NOMO-1 treated with dmso at 0.1 percent for 144 hours (cell line): ENCODE results near the gene SGMS1.
A peak's percentile ranks its signal among the peaks of the same experiment; 100 is the strongest.

Experiments
- DNase-seq: peaks from one replicate; lab custom pipeline; 2025; ENCODE audit not compliant: unreplicated experiment; lab: John Stamatoyannopoulos, UW

The SGMS1 gene

DNA sequence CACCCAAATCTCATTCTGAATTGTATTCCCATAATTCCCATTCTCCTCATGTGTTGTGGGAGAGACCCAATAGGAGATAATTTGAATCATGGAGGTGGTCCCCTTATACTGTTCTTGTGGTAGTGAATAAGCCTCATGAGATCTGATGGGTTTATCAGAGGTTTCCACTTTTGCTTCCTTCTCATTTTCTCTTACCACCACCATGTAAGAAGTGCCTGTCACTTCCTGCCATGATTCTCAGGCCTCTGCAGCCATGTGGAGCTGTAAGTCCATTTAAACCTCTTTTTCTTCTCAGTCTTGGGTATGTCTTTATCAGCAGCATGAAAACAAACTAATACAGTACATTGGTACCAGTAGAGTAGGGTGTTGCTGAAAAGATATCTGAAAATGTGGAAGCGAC is 274.2 kb downstream of the SGMS1 start:
- DNase-seq, result no peak

DNA sequence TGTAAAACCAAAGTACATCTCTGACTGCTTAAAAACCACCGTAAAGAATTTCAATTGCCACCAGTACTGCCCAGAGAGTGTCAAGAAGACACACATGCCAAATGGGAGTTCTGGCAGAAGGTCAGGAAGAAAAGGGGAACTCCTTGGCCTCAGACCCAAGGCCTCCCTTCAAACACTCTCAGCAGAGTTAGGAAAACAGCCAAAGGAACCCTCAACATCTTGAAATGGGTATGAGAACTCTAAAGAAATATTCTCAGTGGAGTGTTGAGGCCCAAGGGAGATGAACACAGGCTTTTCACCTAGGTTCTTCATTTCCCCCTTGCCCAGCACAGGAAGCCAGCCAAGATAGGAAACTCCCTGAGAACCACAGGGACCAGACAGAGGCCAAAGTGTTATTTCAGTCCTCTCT is 276.4 kb downstream of the SGMS1 start:
- DNase-seq, result no peak

DNA sequence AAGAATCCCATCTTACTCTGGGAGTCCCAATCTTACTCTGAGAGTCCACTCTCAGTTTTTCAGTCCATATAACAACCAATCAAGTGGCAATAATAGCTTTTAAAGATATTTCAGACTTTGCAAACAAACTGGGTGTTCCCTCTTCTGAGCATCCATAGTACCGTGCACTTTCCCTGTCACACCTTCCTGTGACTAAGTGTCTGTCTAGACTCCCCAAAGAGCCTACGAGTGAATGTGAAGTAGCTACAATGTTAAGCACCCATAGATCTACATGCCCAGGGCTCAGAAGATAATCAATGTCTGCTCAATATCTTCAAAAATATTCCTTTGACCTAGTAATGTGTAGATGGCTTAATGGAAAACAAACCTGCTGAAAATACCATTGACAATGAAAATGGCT is 276.8 kb downstream of the SGMS1 start:
- DNase-seq, result no peak

DNA sequence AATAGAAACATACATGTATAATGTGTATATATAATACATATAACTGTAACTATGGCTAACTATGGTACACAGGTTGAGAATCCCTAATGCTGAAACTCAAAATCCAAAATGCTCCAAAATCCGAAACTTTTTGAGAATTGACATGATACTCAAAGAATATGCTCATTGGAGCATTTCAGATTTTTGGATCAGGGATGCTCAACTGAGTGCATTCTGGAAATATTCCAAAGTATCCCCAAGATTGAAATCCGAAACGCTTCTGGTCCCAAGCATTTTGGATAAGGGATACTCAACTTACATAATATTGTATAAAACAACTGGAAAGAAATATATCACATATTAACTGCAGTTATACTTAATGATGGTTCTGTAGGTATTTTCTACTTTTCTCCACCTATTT is 278.2 kb downstream of the SGMS1 start:
- DNase-seq, result no peak

DNA sequence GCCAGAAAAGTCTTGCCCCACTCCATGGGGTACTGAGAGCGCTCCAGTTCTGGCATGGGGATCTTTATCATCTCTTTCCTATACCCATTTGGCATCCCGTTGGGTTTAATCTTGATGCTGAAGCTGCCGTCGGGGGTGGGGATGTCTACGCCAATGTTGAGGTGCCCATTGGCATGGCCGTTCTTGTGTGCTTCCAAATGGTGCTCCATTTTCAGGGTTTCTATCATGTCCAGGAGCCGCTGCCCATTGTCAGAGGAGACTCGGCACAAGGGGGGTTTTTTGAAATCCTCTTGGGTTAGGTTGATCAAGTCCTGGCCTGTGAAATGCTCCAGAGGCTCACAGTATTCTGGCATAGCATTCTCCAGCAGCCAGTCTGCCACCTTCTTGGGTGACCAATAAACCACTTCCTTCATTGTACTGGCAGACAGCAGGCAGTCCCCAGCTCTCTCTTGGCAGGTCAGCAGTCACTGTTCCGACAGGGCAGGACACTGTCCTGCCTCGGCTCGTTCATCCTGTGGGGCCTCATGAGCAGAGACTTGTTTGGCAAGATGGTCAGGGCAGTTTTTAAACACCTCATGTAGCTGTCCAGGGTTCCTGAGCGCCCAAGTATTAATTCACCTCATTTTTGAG is 279.9 kb downstream of the SGMS1 start:
- no peak for DNase-seq

DNA sequence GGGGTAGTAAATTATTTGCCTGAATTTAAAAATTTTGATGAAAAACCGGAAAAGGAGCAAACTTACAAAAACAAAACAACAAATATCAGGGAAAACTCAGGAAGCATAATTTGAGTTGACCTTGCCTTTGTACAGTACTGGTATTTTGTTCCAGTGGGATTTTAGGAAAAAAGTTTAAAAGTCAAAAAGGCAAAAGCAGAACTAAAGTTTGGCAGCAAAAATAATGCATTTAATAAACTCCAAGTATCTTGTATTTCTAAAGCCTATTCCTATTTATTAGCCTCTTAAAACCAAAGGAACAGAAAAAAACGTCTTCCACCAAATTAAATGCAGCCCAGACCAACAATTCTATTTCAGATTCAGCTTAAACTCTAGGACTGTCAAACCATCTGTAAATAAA is 281.8 kb downstream of the SGMS1 start:
- no peak for DNase-seq

DNA sequence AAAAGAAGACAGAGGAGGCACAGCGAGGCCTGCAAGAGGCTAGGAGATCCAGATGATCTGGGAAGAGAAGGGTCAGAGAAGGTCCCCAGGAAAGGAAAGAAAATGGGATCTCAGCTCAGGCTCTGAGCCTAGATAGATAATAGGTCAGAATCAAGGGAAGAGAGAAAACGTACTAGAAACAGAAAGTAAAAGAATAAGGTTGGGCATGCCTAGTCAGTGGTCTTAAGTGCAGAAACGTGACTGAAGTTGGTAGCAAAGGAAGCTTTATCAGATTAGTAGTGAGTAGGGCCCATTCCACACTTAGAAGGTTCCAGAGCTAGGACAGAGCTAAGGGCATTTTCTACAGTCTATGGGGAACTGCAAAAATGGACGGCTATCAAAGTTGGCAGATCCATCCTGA is 287.6 kb downstream of the SGMS1 start:
- no peak for DNase-seq

DNA sequence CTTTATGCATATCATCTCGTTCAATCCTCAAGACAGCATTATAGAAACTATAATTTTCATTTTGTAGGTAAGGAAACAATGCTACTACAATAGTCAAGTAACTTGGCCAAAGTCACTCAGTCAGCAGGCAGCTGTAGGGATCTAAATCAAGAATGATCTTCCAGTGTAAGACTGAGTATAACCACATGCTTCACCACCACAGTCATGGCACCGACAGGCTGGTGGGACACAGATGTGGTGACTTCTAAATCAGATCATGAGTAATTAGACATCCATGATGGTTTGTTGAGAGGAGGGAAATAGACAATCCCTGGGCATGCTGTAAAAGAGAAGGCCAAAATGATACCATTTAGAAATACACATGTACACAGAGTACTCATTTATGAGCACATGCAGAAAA is 288.4 kb downstream of the SGMS1 start:
- no peak for DNase-seq

DNA sequence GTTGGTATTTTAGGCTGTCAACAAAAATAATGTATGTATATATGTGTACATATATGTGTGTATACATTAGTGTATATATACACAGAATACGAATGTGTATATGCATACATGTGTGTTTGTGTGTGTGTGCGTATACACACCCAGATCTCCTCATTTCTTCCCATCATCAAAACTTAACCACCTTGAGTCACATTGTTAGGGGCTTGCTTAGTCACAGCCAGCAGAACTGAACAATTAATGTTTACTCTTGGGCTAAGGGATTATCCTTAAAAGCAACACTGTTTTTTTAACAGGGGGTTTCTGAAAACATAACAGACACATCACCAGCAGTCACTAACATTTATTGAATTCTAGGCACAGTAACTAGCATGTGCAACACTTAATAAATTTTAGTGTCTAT is 289.5 kb downstream of the SGMS1 start:
- DNase-seq, result no peak

DNA sequence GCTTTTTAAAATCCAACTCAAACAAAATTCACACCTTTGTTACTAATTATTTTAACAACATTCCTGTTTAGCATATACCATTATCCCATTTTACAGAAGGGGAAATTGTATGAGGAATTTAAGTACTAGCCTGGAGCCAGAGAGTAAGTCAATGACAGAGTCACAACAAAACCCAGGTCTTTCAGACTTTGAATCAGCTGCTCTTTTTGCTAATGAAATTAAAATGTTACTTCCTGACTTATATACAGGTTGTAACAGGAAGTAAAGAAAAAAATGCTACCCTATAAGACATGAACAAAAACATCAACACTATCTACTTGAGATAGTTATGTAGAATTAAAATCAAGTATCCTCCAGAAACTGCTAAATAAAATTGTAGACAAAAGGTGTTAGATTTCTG is 289.9 kb downstream of the SGMS1 start:
- no peak for DNase-seq

DNA sequence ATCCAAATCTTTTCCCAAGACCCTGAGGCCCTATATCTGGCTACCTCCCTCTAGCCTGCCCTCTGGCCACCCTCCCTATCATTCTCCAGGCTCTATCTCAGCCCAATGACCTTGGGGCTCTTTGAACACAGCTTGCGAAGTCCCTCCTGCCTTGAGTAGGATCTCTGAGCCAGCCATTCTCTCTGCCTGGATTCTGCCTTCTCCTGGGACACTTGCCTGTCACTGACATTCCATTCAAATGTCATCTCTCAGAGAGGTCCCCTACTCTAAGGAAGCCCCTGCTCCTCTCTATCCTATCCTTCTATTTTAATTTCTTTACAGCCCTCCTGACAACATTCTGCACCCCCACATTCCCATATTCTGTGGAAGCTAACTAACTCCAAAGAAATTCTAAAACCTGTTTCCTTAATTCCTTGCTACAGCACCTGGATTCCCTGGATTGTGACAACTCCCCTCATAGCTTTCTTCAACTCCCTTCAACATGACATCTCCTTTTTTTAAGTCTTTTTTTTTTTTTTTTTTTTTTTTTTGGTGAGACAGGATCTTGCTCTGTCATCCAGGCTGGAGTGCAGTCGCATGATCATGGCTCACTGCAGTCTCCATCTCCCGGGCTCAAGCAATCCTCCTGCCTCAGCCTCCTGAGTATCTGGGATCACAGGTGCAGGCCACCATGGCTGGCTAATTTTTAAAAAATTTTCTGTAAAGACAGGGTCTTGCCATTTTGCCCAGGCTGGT is 291.5 kb downstream of the SGMS1 start:
- no peak for DNase-seq

DNA sequence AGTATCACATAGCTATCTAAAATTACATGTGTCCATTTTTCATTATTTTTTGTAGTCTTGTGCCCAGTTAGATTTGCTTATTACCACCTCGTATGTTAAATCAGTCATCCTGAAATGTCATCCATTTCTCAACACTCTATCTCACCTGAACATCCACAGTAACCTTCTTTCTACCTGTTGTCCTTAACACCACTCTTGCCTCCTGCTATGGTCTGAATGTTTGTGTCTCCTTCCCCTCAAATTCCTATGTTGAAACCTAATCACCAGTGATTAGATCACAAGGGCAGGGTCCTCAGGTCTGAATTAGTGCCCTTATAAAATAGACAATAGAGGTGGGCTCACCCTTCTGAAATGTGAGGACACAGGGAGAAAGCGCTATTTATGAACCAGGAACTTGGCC is 292.3 kb downstream of the SGMS1 start:
- no peak for DNase-seq

DNA sequence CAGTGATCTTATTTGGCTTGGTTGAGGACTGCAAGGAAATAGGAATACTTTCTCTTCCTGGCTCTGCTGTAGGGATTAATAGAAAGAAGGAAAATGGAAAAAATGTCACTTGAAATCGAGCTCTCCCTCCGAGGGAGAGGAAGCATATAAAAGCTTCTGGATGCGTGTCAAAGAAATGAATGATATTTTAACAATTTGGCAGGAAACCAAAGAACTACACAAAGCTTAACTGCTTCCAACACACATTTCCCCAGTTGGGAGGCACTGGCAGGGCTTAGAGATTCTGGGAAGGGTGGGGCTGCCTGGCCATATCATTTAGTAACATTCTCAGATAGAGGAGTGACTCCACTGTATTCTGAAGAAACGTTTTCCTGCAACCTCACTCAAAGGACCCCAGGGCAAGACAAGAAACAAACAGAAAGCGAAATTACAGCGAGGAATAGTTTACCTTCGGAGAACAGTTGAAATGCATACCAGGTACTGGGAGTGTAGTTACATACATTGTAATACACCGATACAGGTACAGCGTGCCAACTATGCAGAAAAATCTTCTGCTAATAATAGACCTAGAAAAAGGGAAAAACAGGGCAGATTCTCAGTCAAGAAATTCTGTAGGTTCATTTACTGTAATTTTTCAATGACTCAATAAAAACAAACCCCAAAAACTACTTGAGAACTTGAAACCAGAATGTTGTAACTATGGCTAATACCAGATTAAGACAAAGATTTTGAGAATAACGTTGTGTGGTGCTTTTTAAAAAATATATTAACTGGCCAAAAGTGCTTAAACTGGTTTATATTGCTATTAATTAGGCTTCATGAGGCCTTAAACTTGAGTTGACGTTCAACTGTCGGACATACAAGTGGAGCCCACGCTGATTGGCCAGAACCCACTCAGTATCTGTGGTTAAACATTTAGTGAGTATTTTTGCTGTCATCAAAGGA is 296.7 kb downstream of the SGMS1 start:
- no peak for DNase-seq

DNA sequence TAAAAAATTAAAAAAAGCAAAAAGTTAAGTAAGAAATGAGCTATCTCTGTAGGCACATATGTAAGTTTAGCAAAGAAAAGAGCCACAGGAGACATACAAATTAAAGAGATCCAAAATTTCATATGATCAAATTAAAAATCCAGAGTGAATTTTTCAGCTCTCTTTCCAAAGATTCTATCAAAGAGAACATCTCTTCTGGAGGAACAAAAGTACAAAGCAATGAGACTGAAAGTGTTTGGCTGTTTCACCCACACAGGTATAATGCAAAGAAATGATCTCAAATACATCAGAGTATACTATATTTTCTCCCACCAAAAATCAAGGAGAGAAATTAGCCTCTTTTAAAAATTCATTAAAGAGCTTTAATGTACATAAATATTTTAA is 297.6 kb downstream of the SGMS1 start:
- no peak for DNase-seq

DNA sequence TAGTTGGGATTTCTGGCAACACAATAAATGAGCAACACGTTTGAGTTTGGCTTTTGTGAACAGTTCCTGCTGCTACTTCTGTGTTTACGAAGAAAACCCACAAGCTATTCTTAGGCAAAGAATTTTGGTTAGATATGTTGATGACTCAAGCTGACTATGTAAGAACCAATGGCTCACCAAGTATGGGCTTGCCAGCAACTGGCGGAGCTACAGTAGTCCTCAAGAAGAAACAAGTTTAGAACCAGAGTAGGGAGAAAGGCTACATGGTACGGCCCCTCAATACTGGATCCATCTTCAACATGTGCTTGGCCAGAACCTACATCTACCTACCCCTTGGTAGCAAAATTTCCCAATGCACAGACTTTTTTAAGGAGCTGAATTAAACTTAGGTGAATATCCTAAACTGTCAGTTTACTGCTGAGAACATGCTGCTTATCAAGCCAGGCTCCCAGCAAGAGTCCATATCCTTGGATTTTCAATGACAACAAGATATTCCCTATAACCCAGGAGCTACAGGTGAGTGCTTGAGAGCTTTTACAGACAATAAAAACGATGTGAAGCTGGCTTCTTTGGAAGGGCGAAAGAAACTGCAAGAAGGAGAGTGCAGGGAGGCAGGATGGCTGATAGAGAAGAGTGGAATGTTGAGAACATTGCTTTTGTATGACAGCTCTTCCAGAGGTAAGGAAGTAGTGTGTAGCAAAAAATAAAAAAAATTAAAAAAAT is 298.1 kb downstream of the SGMS1 start:
- peak; percentile 60 for DNase-seq

DNA sequence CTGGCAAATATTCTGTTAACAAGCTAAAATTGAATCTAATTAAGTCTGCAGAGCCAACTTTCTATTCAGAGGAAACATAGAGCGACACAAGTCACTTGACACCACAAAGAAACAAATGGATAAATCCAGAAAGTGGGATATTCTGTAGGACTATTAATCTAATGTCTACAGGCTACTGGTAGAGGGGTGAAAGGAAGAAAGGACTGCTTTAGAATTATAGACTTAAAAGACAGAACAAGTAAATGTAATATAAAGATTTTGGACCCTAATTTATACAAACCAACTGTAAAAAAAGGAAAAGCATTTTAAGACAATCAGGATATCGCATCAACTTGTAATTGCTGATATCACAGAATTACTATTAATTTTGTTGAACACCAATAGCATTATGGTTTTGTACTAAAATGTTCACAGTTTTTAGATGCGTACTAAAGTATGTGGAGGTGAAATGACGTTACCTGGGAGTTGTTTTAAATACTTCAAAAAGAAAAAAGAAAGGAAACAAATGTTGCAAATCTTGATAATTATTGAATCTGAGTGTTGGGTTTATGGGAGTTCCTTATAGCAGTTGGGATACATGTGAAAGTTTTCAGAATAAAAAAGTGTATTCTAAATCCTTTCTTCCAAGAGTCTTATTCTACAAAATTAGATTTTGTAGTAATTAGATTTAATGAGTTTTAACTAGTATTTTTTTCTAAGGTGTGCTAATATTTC is 298.9 kb downstream of the SGMS1 start:
- DNase-seq, result no peak

DNA sequence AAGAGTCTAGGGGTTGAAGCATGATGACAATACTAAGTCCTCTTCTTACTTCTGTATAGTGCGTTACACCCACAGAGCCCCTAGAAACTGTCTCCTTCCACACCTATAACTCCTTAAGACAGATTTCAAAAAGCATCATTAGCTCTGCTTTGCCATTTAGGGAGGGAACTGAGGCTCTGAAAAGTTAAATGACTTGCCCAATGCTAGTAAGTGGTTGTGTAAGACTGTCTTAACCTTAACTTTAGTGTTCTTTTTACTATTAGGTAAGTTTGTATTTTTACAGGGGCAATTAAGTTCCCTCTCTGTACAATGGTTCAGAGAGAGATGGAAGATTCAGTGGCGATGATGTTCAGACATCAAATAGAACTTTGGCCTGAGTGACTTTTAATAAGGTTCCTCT is 299.7 kb downstream of the SGMS1 start:
- no peak for DNase-seq

DNA sequence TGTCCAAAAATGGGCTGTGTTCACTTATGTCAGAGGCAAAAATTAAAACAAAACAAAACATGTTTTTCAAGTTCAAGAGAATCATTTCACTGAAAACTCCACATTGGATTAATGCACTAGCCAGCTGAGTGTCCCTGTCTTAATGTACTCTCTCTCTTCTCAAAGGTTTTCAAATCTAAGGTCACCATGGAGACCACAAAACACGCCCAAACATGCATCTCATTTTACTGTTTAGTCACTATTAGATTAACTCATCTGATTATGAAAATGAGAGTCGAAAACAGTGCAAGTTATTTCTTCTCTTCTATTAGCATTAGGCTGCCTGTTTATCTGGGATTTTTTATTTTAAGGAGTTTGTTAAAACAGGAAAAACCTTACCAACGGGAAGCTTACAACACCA is 301.7 kb downstream of the SGMS1 start:
- no peak for DNase-seq

DNA sequence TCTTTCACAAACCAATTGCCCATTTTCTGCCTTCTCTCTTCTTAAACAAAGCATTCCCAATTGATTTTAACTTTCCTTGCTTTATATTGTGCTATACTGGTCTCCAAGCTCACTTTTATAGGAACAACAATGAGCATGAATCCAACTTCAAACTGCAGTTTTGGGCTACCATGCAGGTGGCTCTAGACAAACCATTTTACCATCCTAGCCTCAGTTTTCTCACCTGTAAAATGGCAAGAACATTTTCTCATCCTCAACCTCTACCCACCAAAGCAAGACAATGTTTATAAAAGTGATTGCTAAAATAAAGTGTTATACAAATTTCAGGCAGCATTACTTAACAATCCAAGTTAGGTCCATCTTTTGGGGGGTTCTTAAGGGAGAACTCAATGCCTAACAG is 305.6 kb downstream of the SGMS1 start:
- no peak for DNase-seq
